Activated naive CD4-positive, alpha-beta T cell treated with anti-CD3 and anti-CD28 coated beads, Interleukin-2, amount 50 U/mL, for 72 hours (primary cell): Measurements from ENCODE around the gene DNAAF8. TPM values are rescaled to one million over a fixed set of nuclear protein-coding genes. Genes with fewer than 3 reads are reported as not detected.

Experiments used
- ATAC-seq, 2 donors: fragments of 150-1000 bp; cut with Tn5 transposase; 2 replicates each; pipeline ENCODE4 v1.10.0; 2021; ENCODE audit warnings: mild to moderate bottlenecking in 2 of 2, moderate library complexity in 2 of 2
- DNase-seq, 2 donors: peaks; one replicate each; pipeline ENCODE4 v3.0.0; 2021 to 2022; ENCODE audit warnings: low spot score in 2 of 2
- H3K27ac Mint-ChIP-seq, 2 donors: one replicate each; pipeline ENCODE4 v1.8.0; 2022; ENCODE audit warnings: mild to moderate bottlenecking in 2 of 2, mixed read lengths in 2 of 2
- H3K36me3 Mint-ChIP-seq, 2 donors: one replicate each; pipeline ENCODE4 v1.8.0; 2022; ENCODE audit warnings: mixed read lengths in 2 of 2
- H3K9me3 Mint-ChIP-seq, 2 donors: one replicate each; pipeline ENCODE4 v1.8.0; 2022; ENCODE audit warnings: mixed read lengths in 2 of 2
- total RNA-seq, 2 donors: library from RNA; stranded (reverse); gene quantifications; one replicate each; pipeline ENCODE4 v1.2.3, GENCODE V29; 2022

Gene DNAAF8
- total RNA-seq = under 1 TPM in 1 of 2 donors, not detected in 1; 0.09 TPM

DNA sequence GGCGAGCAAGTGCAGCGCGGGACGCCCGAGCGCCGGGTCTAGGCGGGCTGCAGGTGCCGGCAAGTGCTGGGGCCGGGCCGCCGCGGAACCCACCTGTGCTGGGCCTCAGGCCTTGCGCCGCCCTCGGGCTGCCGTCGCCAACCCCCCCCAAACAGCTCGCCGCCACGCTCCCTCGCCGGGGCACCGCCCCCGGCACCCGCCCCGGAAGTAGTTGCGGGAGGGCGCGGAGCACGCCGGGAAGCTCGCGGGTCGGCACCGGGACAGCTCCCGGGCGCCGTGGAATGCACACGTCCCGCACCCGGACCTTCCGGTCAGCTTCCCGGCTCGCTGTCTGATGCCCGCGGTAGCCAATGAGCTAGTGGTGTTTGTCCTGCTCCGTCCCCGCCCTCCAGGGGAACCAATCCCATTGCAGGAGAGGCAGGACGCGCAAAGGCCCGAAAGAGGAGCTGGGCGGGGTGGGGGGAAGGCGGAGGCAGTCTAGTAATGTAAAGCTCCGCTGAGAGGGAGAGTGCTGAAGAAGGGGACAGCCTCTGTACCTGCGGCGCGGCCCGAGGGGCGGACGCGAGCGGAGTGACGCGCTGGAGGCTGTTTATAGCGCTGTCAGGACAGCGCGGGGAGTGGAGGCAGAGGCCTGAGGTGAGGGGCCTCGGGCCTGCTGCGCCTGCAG is at the start of gene DNAAF8, which contains the start of gene ANKS3:
DNAAF8 (plus strand) TSS at position 475 of the 667 bp plus-strand sequence. CDS start 1,978 bp downstream, outside the sequence.
ANKS3 (minus strand) TSS at position 209 of the 667 bp plus-strand sequence. CDS start 4,122 bp downstream, outside the sequence.
- H3K9me3 Mint-ChIP-seq = no peaks in the 10 kb centered on the region
- peak; percentile 85 for ATAC-seq
- H3K27ac Mint-ChIP-seq = peak within 1 kb of the TSS; percentile 88 to 96

DNA sequence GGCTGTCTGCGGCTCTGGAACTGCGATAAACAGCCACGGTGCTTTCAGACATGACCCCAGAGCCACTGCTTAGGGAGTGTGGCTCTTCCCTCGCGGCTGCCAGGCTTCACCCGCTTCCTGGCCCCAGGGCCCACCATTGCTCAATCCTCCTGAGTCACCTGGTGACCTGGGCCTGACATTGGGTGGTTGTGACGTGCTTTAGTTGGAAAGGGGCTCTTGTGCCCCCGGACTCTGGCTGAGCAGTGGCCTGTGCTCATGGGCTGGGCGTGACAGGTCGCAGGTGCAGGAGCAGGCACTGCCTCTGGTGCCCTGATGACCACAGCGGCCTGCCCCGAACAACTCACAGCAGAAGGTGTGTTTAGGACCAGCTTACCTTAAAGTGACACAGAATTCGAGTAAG is 49.6 kb upstream of the DNAAF8 start:
- H3K36me3 Mint-ChIP-seq = peaks cover 0 to 4% of the 10 kb centered on the region in 2 donors
- peak overlapping the region in 1 of 2 donors; percentile 91 for H3K27ac Mint-ChIP-seq
- DNase-seq = no peak
- H3K9me3 Mint-ChIP-seq = no peaks in the 10 kb centered on the region
- ATAC-seq = no peak

More for the DNA sequence above, at the start of gene DNAAF8, which contains the start of gene ANKS3:
- H3K36me3 Mint-ChIP-seq = peaks cover 0 to 4% of the 10 kb centered on the region in 2 donors
- DNase-seq = peak; percentile 81 to 87

DNA sequence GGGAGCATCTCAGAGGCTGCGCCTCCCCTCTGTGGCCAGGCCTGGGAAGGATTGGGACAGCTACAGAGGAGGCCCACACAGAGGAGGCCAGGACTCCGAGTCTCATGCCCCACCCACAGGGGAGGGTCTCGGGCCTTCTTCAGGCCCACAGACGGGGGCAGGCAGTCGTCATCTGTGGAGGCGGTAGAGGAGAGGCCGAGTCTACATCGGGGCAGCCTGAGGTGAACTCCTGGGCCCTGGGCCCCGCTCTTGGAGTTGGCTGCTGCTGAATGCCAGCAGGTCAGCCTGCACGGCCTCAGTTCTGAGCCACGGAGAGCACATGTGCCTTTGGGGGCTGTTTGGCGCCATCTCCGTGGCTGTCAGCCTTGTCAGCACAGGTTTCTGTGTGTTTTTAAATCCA is 49.0 kb upstream of the DNAAF8 start:
- Mint-ChIP-seq H3K36me3 (peaks cover 0 to 4% of the 10 kb centered on the region in 2 donors), H3K9me3 (no peaks in the 10 kb centered on the region), H3K27ac (peak overlapping the region in 1 of 2 donors; percentile 91)
- DNase-seq = no peak
- no peak for ATAC-seq

DNA sequence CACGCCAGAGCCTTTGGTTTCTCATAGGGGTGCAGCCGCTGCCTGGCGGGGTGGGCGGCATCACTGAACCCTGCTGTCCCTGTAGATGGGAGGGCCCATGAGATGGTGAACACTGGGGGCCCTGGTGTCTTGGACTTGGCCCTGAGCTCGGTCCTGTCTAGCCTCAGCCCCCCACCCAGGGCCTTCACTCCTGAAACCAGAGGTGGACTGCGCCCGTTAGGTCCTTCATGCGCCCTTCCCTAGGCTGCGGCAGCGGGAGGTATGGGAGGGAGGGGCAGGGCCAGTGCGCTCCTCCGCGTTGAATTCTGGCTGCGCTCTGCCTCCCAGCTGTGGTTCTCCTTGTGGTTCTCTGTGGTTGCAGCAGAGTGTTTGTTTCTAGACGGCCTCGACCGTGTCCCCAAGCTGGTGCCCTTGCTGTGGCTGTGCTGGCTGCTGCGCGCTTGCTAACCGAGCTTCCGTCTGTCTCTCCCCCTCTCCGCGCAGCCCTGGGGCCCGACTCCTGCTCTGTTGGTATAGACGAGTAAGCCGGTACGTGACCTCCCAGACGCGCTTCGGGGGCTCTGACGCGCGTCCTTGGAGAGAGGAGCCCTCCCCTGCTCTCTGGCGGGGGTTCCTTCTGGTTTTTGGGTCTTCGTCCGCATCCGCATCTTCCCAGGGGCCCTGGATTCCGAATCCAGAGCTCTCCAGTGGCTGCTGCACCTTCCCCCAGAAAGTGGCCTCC is 48.4 kb upstream of the DNAAF8 start:
- Mint-ChIP-seq H3K27ac (peak overlapping the region in 1 of 2 donors; percentile 84), H3K9me3 (no peaks in the 10 kb centered on the region), H3K36me3 (peaks cover 0 to 4% of the 10 kb centered on the region in 2 donors)
- no peak for ATAC-seq
- DNase-seq = no peak

DNA sequence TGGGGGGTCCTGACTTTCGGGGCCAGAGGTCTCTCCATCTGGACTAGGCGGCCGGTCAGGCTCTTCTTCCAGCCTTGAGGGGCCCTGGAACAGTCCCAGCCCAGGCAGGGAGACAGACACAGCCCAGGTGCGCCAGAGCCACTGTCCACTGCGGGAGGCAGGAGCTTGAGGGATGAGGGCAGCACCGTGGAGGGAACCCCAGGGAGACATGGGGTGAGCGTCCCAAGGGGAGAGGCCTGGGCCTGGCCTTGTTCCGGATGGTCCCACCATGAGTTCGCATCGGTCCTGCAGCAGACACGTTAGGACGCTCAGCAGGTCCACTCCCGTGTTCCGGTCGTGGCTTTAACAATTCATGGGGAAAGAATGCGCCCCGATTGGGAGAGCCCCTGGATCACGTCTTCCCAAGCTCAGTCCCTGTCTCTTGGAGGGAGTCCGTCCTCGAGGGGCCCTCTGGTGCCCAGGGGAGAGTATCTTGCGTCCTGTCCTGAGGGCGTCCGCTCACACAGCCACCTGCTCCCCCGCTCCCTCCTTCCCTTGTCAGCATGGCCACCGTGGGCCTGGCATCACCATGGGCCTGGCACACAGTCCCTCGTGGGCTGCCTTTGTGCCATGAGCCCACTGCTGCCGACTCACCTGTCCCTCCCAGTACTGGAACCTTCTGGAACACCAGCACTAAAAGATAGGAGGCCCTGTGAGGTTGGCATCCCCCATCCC is 47.7 kb upstream of the DNAAF8 start:
- ATAC-seq (no peak), DNase-seq (no peak)
- H3K27ac Mint-ChIP-seq = peak overlapping the region; percentile 58 to 84
- H3K9me3 Mint-ChIP-seq = no peaks in the 10 kb centered on the region
- H3K36me3 Mint-ChIP-seq = peaks cover 0 to 4% of the 10 kb centered on the region in 2 donors

DNA sequence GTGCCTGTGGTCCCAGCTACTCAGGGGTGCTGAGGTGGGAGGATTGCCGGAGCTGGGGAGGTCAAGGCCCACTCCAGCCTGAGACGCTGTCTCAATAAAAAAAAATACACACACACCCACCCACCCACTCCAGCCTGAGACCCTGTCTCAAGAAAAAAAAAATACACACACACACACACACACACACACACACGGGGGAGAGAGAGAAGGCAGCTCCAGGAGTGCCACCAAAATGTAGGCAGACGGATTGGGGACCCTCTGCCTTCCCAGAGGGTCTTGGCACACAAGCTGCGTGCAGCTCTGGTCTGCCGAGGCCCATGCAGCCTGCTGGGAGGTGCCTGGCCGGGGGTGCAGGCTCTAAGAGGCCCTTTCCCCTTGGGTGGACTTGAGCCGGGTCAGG is 46.9 kb upstream of the DNAAF8 start:
- H3K36me3 Mint-ChIP-seq = peaks cover 0 to 4% of the 10 kb centered on the region in 2 donors
- H3K27ac Mint-ChIP-seq = peak overlapping the region in 1 of 2 donors; percentile 58
- ATAC-seq = no peak
- no peak for DNase-seq
- no peaks in the 10 kb centered on the region for H3K9me3 Mint-ChIP-seq

DNA sequence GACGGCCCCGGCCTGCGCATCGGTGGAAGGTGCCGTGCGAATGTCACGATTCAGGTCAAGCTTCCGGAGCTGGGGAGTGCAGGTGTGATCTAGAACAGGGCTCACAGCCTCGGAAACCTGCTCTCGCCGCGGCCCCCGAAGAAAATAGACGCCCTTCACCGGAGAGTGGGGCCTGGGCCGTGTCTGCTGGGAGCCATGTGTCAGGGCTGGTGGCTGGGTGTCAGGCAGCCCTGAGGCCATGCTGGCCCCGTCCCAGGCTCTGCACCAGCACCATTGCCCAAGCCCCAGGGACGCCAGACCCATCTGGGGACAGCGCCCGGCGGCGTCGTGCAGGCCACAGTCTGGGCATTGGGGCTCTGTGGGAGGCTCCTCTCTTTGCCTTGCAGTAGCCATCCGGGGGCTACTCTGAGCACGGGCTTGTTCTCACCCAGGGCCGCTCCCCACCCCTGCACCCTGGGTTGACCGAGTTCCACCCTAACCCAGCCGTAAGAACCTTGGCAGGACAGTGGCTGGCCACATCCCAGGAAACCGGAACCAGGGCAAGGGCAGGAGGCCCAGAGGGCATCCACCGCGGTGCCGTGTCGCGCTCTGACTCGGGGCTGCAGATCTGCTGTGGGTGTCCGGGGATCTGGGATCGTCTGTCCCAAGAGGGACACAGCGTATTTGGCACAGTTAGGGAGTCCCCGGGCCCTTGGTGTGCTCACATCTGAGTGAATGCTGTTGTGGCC is 46.2 kb upstream of the DNAAF8 start:
- DNase-seq = no peak
- peaks cover 0 to 4% of the 10 kb centered on the region in 2 donors for H3K36me3 Mint-ChIP-seq

DNA sequence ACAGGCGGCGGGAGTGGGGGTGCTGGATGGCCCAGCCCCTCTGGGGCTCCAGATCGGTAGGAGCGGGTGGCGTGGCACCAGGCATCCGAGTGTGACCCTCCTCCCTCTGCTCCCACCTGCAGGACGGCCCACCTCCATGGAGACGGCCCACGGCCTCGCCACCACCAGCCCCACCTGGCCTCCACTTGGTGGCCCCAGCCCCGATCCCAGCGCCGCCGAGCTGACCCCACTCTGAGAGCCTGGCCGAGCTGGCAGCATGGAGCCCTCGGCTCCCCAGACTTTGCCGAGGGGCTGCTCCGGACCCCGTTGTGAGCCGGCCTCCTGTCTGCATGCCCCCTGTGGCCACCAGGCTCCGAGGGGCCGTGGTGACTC is 45.7 kb upstream of the DNAAF8 start:
- Mint-ChIP-seq H3K36me3 (peaks cover 0 to 4% of the 10 kb centered on the region in 2 donors), H3K27ac (no peak overlapping the region), H3K9me3 (no peaks in the 10 kb centered on the region)
- ATAC-seq (no peak), DNase-seq (no peak)

More for the DNA sequence above, 46.2 kb upstream of the DNAAF8 start:
- Mint-ChIP-seq H3K9me3 (no peaks in the 10 kb centered on the region), H3K27ac (peak overlapping the region in 1 of 2 donors; percentile 58)
- ATAC-seq = no peak

DNA sequence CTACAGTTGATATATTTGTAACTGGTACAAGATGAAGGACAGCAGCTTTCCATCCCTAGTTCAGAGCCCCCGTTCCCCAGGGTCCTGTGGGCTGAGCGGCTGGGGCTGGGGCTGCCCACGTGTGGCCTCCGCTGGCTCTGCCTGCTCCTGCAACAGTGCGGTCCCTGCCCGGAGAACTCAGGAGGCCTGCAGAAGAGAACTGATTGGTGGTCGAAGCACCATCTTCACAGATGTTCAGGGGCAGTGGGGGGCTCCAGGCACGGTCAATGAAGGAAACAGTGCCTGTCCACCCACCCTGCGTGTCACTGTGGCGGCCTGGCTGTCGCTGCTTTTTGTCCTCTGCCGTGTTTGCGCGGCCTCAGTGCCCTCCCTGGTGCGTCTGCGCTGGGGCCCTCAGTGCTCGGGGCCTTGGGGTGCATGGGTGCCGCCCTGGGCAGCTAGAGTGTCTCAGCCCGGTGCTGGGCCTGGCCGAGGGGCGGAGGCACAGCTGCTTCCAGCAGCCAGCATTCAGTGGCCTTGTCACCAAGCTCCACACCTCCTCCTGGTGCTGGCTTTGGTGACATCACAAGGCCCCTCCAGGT is 45.2 kb upstream of the DNAAF8 start:
- H3K36me3 Mint-ChIP-seq = peaks cover 0 to 4% of the 10 kb centered on the region in 2 donors
- H3K27ac Mint-ChIP-seq = no peak overlapping the region
- ATAC-seq = no peak
- no peak for DNase-seq
- H3K9me3 Mint-ChIP-seq = no peaks in the 10 kb centered on the region

DNA sequence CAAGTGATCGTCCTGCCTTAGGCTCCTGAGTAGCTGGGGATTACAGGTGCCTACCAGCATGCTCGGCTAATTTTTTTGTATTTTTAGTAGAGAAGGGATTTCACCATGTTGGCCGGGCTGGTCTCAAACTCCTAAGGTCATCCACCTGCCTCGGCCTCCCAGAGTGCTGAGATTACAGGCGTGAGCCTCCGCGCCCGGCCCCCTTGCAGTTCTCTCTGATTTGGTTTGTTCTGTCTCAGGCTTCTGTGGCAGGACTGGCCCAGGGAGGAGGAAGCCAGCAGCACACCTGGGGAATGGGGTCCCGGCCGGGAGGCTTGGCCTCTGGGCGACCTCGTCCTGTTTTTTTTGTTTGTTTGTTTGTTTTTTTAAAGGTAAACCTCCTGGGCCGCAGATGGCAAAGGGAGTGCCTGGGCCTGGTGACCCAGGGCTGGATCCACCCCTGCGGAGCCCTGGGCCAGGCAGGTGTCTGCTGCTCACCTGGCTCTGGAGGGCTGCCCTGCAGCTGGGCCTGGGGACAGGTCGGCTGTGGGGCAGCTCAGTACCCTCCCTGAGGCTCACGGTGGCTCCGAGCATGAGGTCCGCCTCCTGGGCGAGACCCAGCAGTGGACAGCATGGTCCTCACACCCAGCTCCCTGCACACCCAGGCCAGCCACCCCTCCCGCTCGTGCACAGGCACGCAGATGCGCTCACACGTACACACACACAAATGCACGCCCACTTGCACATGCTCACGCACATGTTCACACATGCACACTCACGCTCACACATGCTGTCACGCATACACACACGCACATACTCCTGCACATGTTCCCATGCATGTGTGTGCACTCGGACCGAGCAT is 44.3 kb upstream of the DNAAF8 start:
- ATAC-seq = no peak
- peak overlapping the region in 1 of 2 donors; percentile 71 for H3K27ac Mint-ChIP-seq
- no peaks in the 10 kb centered on the region for H3K9me3 Mint-ChIP-seq
- no peak for DNase-seq
- peaks cover 0 to 4% of the 10 kb centered on the region in 2 donors for H3K36me3 Mint-ChIP-seq

DNA sequence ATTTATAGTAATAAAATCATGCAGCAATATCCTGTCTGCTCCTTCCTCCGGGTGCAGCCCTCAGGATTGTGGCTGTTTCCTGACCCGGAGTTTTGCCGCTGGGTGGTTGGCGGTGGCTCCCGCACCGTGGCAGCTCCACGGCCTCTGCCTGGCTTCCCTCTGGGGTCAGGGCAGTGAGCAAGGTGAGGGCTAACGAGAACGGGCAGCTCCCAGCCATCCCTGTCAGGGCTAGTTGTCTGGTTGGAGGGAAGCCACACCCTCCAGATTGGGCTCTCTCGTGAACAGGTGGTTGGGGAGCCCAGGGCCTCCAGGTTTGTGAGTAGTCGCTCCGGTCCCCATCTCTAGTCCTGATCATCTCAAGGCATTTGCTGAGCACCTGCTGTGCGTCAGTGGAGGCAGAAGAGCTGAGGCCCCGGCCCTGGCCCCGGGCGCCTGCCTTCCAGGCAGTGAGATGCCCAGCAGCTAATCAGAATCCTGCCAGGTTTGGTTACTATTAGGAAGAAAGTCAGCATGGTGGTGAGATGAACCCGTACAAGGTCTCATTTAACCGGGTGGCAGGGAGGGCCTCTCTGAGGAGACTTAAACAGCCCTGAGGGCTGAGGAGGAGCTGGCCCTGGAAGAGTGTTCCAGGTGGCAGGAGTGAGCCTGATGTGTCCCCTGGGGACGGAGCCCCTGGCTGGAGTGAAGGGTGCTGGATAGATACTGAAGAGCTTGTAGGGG is 43.2 kb upstream of the DNAAF8 start:
- Mint-ChIP-seq H3K27ac (peak overlapping the region in 1 of 2 donors; percentile 71), H3K36me3 (peaks cover 0 to 4% of the 10 kb centered on the region in 2 donors), H3K9me3 (no peaks in the 10 kb centered on the region)
- ATAC-seq = no peak
- DNase-seq = peak in 1 of 2 donors; percentile 54

DNA sequence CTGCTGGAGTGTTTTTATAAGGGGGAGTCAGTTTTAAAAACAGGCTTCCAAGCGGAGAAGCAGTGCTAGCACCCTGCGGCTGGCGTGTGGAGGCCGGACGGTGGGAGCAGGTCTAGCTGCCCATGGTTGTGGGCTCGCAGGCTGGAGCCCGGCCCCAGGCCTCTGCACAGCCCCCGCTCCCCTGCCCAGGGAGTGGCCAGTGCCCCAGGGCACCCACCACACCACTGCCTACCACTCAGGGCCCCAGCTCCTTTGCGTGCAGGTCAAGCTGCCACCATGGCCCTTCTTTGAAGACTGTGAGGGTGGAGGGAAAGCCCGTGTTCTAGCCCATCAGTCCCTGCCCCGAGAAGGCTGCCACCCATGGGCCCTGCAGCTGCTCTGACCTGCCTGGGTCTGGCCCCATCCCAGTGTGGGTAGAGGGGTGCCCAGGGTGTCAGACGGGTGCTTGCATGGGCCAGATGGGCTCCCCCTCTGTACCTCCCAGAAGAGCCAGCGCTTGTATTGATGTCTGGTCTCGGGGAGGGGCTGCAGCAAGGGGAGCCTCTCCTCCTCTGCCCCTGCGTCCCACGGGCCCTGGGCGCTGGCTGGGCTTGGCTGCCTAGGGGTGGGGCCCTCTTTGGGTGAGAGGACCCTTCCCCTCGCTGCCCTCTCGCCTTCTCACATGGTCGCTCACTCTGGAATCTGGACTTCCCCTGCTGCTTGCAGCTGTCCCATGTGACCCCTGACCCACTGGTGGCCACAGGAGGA is 42.5 kb upstream of the DNAAF8 start:
- peak overlapping the region in 1 of 2 donors; percentile 82 for H3K27ac Mint-ChIP-seq
- H3K36me3 Mint-ChIP-seq = peaks cover 0 to 4% of the 10 kb centered on the region in 2 donors
- no peak for ATAC-seq
- H3K9me3 Mint-ChIP-seq = no peaks in the 10 kb centered on the region
- peak in 1 of 2 donors; percentile 56 for DNase-seq

DNA sequence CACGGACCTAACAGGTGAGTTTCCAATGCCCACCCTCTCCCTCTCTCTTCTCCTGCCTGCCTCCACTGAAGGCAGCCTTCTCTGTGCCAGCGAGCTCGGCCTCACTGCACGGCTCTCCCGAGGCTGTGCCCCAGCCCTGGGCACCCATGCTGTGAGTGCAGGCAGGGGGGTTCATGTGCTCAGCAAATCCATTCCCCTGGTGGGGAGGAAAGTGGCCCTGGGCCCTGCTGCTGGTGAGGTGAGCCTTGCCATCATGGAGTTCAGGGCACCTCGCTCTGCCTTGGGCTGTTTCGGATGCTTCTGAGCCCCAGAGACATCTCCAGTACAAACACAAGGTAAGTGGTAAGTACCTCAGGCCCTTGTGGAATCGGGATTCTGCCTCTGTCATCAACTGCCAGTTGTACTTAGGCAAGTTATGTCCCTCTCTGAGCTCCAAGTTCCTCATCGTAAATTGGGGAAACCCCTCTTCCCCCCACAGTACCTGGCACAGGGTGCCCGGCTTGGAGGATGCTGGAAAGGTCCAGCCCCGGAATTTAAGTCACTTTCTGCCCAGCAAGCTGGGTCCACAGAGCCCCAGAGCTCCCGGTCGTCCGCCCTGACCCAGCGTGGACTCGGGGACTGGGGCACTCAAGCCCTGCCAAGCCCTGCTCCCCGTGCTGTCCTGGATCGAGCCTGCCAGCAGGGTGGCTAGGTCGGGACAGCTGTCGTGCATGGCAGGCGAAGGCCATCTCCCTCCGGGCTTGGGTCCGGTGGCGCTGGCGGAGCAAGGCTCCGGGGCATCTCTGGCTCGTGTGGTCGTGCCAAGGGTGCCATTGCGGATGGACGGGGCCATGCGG is 41.7 kb upstream of the DNAAF8 start:
- ATAC-seq (peak; percentile 14 to 16), DNase-seq (no peak)
- Mint-ChIP-seq H3K27ac (peak overlapping the region in 1 of 2 donors; percentile 82), H3K36me3 (peaks cover 0 to under 1% of the 10 kb centered on the region in 2 donors), H3K9me3 (no peaks in the 10 kb centered on the region)
